Measurements from ENCODE around the gene NKAIN2.

GRCh38 chr6:124368131-124368530 is 564.5 kb downstream of the NKAIN2 start:
- TF ChIP-seq POLR2AphosphoS5 (IDR thresholded peaks at IDR 0.05) (no peak), CTCF (IDR thresholded peaks at IDR 0.05) (no peak), POLR2A (IDR thresholded peaks at IDR 0.05) (no peak)

Measured in breast epithelium (tissue), 3 donors.